IMR-90 (cell line): ENCODE results near the gene COX14. TPM values are rescaled to one million over a fixed set of nuclear protein-coding genes. Genes with fewer than 3 reads are reported as not detected.

Experiments used
- ATAC-seq: fragments of 200-7000 bp; cut with Tn5 transposase; 2 replicates; pipeline ENCODE4 v1.9.1; 2020; ENCODE audit warnings: low read depth, mild to moderate bottlenecking, moderate library complexity
- BruUV-seq: library from RNA; stranded (reverse); fragments of 400-500 nt; replicated peaks from 2 replicates; lab custom pipeline; 2021; lab: Mats Ljungman, UMichigan
- CTCF ChIA-PET: fragments of 300-600 bp; formaldehyde crosslinking; extraction: SDS; loops from one replicate; lab custom pipeline; 2021; ENCODE audit warnings: antibody characterized with exemption; lab: Yijun Ruan, JAX
- POLR2A ChIA-PET: fragments of 300-600 bp; sonication (Branson Sonifier 250); formaldehyde crosslinking; loops from one replicate; lab custom pipeline; 2022; ENCODE audit warnings: antibody characterized with exemption; ENCODE audit not compliant: unreplicated experiment; lab: Charles Lee
- DNase-seq: peaks from one replicate; pipeline ENCODE4 v3.0.0; 2013
- H2AFZ ChIP-seq: replicated peaks from 2 replicates; pipeline ENCODE3; 2013; ENCODE audit warnings: low read length, mild to moderate bottlenecking; ENCODE audit not compliant: poor library complexity
- H2AK5ac ChIP-seq: 2 replicates; pipeline ENCODE4 v1.6.1; 2013; ENCODE audit warnings: low read depth, low read length, inconsistent platforms
- H2AK9ac ChIP-seq: replicated peaks from 2 replicates; pipeline ENCODE3; 2013; ENCODE audit warnings: mild to moderate bottlenecking, low read depth, low read length, moderate library complexity; ENCODE audit not compliant: poor library complexity
- H2BK120ac ChIP-seq: 2 replicates; pipeline ENCODE4 v1.6.1; 2013; ENCODE audit warnings: low read depth, low read length, inconsistent platforms
- H2BK15ac ChIP-seq: 3 replicates; pipeline ENCODE4 v1.6.1; 2013; ENCODE audit warnings: low read depth, low read length, inconsistent platforms
- H2BK20ac ChIP-seq: 2 replicates; pipeline ENCODE4 v1.6.1; 2013; ENCODE audit warnings: low read depth, mild to moderate bottlenecking, inconsistent platforms, low read length, moderate library complexity
- H2BK5ac ChIP-seq: 2 replicates; pipeline ENCODE4 v1.6.1; 2013; ENCODE audit warnings: mild to moderate bottlenecking, low read depth, low read length, inconsistent platforms; ENCODE audit not compliant: poor library complexity, severe bottlenecking
- H3K14ac ChIP-seq: replicated peaks from 2 replicates; pipeline ENCODE4 v1.6.1; 2013; ENCODE audit warnings: low read depth, low read length, inconsistent platforms
- H3K18ac ChIP-seq: 2 replicates; pipeline ENCODE4 v1.6.1; 2013; ENCODE audit warnings: low read depth, low read length, control low read depth
- H3K23ac ChIP-seq: 2 replicates; pipeline ENCODE4 v1.6.1; 2013; ENCODE audit warnings: low read depth, low read length, inconsistent platforms
- H3K27ac ChIP-seq: 2 replicates; pipeline ENCODE4 v1.5.1; 2013; ENCODE audit warnings: mild to moderate bottlenecking, control low read depth, low read length; ENCODE audit not compliant: insufficient read depth
- H3K27me3 ChIP-seq: 2 replicates; pipeline ENCODE4 v1.6.1; 2013; ENCODE audit warnings: low read length; ENCODE audit not compliant: control insufficient read depth, insufficient read depth
- H3K36me3 ChIP-seq: 2 replicates; pipeline ENCODE4 v1.6.1; 2013; ENCODE audit warnings: low read length, mixed read lengths; ENCODE audit not compliant: control insufficient read depth, insufficient read depth
- H3K4ac ChIP-seq: 2 replicates; pipeline ENCODE4 v1.6.1; 2013; ENCODE audit warnings: low read depth, low read length, inconsistent platforms
- H3K4me1 ChIP-seq: 2 replicates; pipeline ENCODE4 v1.6.1; 2013; ENCODE audit warnings: low read length, mixed read lengths; ENCODE audit not compliant: control insufficient read depth, insufficient read depth
- H3K4me2 ChIP-seq: 2 replicates; pipeline ENCODE4 v1.6.1; 2013; ENCODE audit warnings: low read depth, mild to moderate bottlenecking, control low read depth, low read length, moderate library complexity
- H3K4me3 ChIP-seq: 2 replicates; pipeline ENCODE4 v1.5.1; 2013; ENCODE audit warnings: low read depth, mild to moderate bottlenecking, control low read depth, low read length, moderate library complexity; ENCODE audit not compliant: insufficient read depth
- H3K56ac ChIP-seq: 2 replicates; pipeline ENCODE4 v1.6.1; 2013; ENCODE audit warnings: low read length, inconsistent platforms; ENCODE audit not compliant: insufficient read depth; ENCODE audit errors: extremely low read depth
- H3K79me1 ChIP-seq, 2 experiments: 2 replicates each; pipeline ENCODE4 v1.6.1; 2013; ENCODE audit warnings: low read length in 2 of 2, inconsistent platforms in 1 of 2, low read depth in 1 of 2
- H3K9ac ChIP-seq: 2 replicates; pipeline ENCODE4 v1.6.1; 2013; ENCODE audit warnings: low read depth, low read length, control low read depth
- H3K9me1 ChIP-seq: 2 replicates; pipeline ENCODE4 v1.6.1; 2013; ENCODE audit warnings: low read length, inconsistent platforms; ENCODE audit not compliant: insufficient read depth
- H3K9me3 ChIP-seq: 2 replicates; pipeline ENCODE4 v1.6.1; 2013; ENCODE audit warnings: low read length; ENCODE audit not compliant: control insufficient read depth, insufficient read depth
- H4K20me1 ChIP-seq: 2 replicates; pipeline ENCODE4 v1.6.1; 2013; ENCODE audit warnings: low read length, inconsistent platforms; ENCODE audit not compliant: insufficient read depth
- H4K5ac ChIP-seq: 2 replicates; pipeline ENCODE4 v1.6.1; 2013; ENCODE audit warnings: mild to moderate bottlenecking, low read depth, low read length, control low read depth
- H4K8ac ChIP-seq, 2 experiments: 2 replicates each; pipeline ENCODE4 v1.6.1; 2013; ENCODE audit warnings: low read depth in 2 of 2, low read length in 2 of 2, control low read depth in 1 of 2, inconsistent platforms in 1 of 2
- H4K91ac ChIP-seq: 2 replicates; pipeline ENCODE4 v1.6.1; 2013; ENCODE audit warnings: low read depth, low read length, inconsistent platforms; ENCODE audit not compliant: insufficient read depth
- CEBPB ChIP-seq: IDR thresholded peaks from 2 replicates; pipeline ENCODE4 v1.6.1; 2012; ENCODE audit warnings: low read depth, low read length, improper control_type of control experiment
- MAZ ChIP-seq: IDR thresholded peaks from 2 replicates; pipeline ENCODE4 v1.6.1; 2012; ENCODE audit warnings: low read depth, mild to moderate bottlenecking, low read length, improper control_type of control experiment, moderate library complexity, borderline replicate concordance
- NFE2L2 ChIP-seq: fragments of 150-350 bp; IDR thresholded peaks from 2 replicates; pipeline ENCODE4 v1.6.1; 2016; ENCODE audit warnings: low read depth, mild to moderate bottlenecking, low read length
- RCOR1 ChIP-seq: IDR thresholded peaks from 2 replicates; pipeline ENCODE4 v1.6.1; 2012; ENCODE audit warnings: mild to moderate bottlenecking, low read length, improper control_type of control experiment; ENCODE audit not compliant: insufficient replicate concordance
- RFX5 ChIP-seq: IDR thresholded peaks from 2 replicates; pipeline ENCODE4 v1.8.0; 2012; ENCODE audit warnings: low read depth, mild to moderate bottlenecking, low read length, moderate library complexity
- SMC3 ChIP-seq: fragments of 150-350 bp; IDR thresholded peaks from 2 replicates; pipeline ENCODE4 v1.6.1; 2016; ENCODE audit warnings: low read depth, mild to moderate bottlenecking, antibody characterized with exemption, low read length, moderate library complexity
- WGBS, 2 experiments: methylation state at CpG; one replicate each; pipeline versions ENCODE4 v1.1.5 to v1.1.7; 2013; ENCODE audit warnings: missing lambda C conversion rate in 2 of 2; ENCODE audit not compliant: insufficient read length in 1 of 2; ENCODE audit errors: extremely low coverage in 2 of 2; 5-methylcytosine and 5-hydroxymethylcytosine counted together
- dilution Hi-C: fragments of 300-500 bp; cut with HindIII; formaldehyde crosslinking; loops from one replicate; pipeline ENCODE4 v1.14.3; 2018; ENCODE audit warnings: low sequenced_read_pairs; ENCODE audit not compliant: unreplicated experiment
- in situ Hi-C: fragments of 300-500 bp; cut with MboI; formaldehyde crosslinking; loops from 3 replicates; pipeline ENCODE4 v1.14.3; 2019; ENCODE audit warnings: low sequenced_read_pairs, inconsistent platforms, mixed read lengths
- intact Hi-C: fragments of 100-400 bp; cut with micrococcal nuclease; formaldehyde crosslinking; loops from 2 replicates; pipeline ENCODE4 v1.10.0; 2022
- polyA plus RNA-seq, 3 experiments: library from polyadenylated mRNA; depleted of rRNA; stranded (reverse); fragments of >200 nt; gene quantifications; 2 replicates each; pipeline ENCODE4 v1.2.3, GENCODE V29; 2012; ENCODE audit warnings: low replicate concordance in 1 of 3
- total RNA-seq: library from RNA; depleted of rRNA; stranded (reverse); fragments of >200 nt; gene quantifications from 2 replicates; pipeline ENCODE4 v1.2.3, GENCODE V29; 2012
- TF ChIP-seq, protein P1 (sequence below): fragments of 150-350 bp; IDR thresholded peaks from 2 replicates; pipeline ENCODE4 v1.6.1; 2017; ENCODE audit warnings: mild to moderate bottlenecking, antibody characterized with exemption, low read length, low read depth
- TF ChIP-seq, protein P2 (sequence below): fragments of 150-350 bp; IDR thresholded peaks from 2 replicates; pipeline ENCODE4 v1.6.1; 2016; ENCODE audit warnings: low read depth, mild to moderate bottlenecking, low read length, moderate library complexity, borderline replicate concordance

The COX14 gene
- total and polyA plus RNA-seq, 2 of the 4 experiments (the other 2 are of a cell fraction) = 30.8 to 81.8 TPM

DNA sequence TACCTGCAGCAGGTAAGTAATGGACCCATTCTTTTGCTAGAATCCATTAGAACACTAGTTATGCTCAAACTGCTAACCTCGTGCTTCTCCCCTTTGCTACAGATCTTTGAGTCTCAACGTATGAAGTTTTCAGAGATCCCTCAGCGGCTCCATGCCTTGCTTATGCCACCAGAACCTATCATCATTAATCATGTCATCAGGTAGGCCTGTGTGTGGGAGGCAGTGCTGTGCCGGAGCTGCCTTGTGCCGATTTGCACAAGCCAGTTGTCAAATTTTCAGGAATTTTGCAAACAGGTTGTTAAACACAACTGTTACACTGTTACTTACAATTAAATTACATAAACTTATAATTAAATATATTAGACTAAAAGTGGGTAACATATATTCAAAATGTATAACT, 21.6 kb upstream of the COX14 start:
- DNase-seq (no peak), ATAC-seq (no peak)
- Histone ChIP-seq H3K23ac (no peak overlapping the region), H2AFZ (no peak overlapping the region), H3K36me3 (peaks cover 53% of the 10 kb centered on the region), H3K18ac (no peak overlapping the region), H4K20me1 (peaks cover 25% of the 10 kb centered on the region), H3K9me3 (no peaks in the 10 kb centered on the region), H3K4me2 (no peak overlapping the region), H4K91ac (no peak overlapping the region), H2BK20ac (no peak overlapping the region), H3K4ac (no peak overlapping the region), H3K4me3 (no peak overlapping the region), H2BK15ac (no peak overlapping the region), H2BK120ac (no peak overlapping the region), H3K9me1 (no peaks in the 10 kb centered on the region), H3K14ac (no peak overlapping the region), H3K27me3 (no peaks in the 10 kb centered on the region), H3K9ac (no peak overlapping the region), H3K27ac (no peak overlapping the region), H2AK5ac (no peak overlapping the region), H3K56ac (no peak overlapping the region), H2AK9ac (no peak overlapping the region), H2BK5ac (no peak overlapping the region), H4K5ac (no peak overlapping the region), H4K8ac (no peak overlapping the region), H3K4me1 (peaks cover 5% of the 10 kb centered on the region), H3K79me1 (peaks cover 12 to 37% of the 10 kb centered on the region in 2 experiments)
- in situ Hi-C loops = no loop called here
- dilution Hi-C loops = no loop called here
- no TSS peak for BruUV-seq
- ChIA-PET CTCF (no interaction called here), POLR2A (no interaction called here)
- no peak for TF ChIP-seq NFE2L2
- TF ChIP-seq CEBPB = no peak
- TF ChIP-seq, protein P1, sequence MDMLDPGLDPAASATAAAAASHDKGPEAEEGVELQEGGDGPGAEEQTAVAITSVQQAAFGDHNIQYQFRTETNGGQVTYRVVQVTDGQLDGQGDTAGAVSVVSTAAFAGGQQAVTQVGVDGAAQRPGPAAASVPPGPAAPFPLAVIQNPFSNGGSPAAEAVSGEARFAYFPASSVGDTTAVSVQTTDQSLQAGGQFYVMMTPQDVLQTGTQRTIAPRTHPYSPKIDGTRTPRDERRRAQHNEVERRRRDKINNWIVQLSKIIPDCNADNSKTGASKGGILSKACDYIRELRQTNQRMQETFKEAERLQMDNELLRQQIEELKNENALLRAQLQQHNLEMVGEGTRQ = no peak
- no peak for TF ChIP-seq SMC3
- TF ChIP-seq, protein P2, sequence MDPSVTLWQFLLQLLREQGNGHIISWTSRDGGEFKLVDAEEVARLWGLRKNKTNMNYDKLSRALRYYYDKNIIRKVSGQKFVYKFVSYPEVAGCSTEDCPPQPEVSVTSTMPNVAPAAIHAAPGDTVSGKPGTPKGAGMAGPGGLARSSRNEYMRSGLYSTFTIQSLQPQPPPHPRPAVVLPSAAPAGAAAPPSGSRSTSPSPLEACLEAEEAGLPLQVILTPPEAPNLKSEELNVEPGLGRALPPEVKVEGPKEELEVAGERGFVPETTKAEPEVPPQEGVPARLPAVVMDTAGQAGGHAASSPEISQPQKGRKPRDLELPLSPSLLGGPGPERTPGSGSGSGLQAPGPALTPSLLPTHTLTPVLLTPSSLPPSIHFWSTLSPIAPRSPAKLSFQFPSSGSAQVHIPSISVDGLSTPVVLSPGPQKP = no peak
- no peak for TF ChIP-seq RCOR1
- no peak for TF ChIP-seq MAZ
- no peak for TF ChIP-seq RFX5
- intact Hi-C loops = no loop called here
- WGBS, 2 experiments = no CpG with 5 or more reads among the region's 5 CpGs
